Pancreas (tissue), 10 donors: ENCODE measurements around the gene GRK2. TPM values are rescaled to one million over a fixed set of nuclear protein-coding genes. Genes with fewer than 3 reads are reported as not detected.

ENCODE experiments used
- ATAC-seq, 4 donors: fragments of 200-7000 bp; cut with Tn5 transposase; one replicate each; pipeline versions ENCODE4 v1.8.0 to v1.9.1; 2020; ENCODE audit warnings: mild to moderate bottlenecking in 4 of 4, moderate library complexity in 4 of 4
- DNase-seq, 6 donors: peaks; one replicate each; pipeline ENCODE4 v3.0.0-alpha.2; 2020
- FAIRE-seq: peaks from 2 replicates; lab custom pipeline; 2012; peaks lifted over from hg19 to GRCh38; lab: Jason Lieb, UNC
- H3K27ac ChIP-seq, 4 donors: fragments of 200-600 bp; sonication (generic); 1 replicate in 3 of 4; 2 replicates in 1 of 4; pipeline versions ENCODE4 v1.5.0 to v1.8.0; 2020
- H3K27me3 ChIP-seq, 4 donors: fragments of 200-600 bp; one replicate each; pipeline ENCODE4 v1.8.0; 2021
- H3K36me3 ChIP-seq, 3 donors: fragments of 200-600 bp; sonication (generic) in 1 of 3; one replicate each; pipeline versions ENCODE4 v1.5.0 to v1.8.0; 2020 to 2021
- H3K4me1 ChIP-seq, 3 donors: fragments of 200-600 bp; one replicate each; pipeline ENCODE4 v1.8.0; 2021
- H3K4me3 ChIP-seq, 4 donors: fragments of 200-600 bp; sonication (generic) in 2 of 4; one replicate each; pipeline versions ENCODE4 v1.5.0 to v1.8.0; 2020 to 2021
- H3K9me3 ChIP-seq, 4 donors: fragments of 200-600 bp; one replicate each; pipeline ENCODE4 v1.8.0; 2021
- WGBS, 2 donors: extraction: QIAGEN DNeasy Blood & Tissue Kit; methylation state at CpG; one replicate each; pipeline ENCODE4 v1.1.7; 2013; 5-methylcytosine and 5-hydroxymethylcytosine counted together
- intact Hi-C, 3 donors: fragments of 100-400 bp; cut with DNase I; formaldehyde crosslinking; loops; one replicate each; pipeline versions ENCODE4 v1.11.1 to v1.14.2; 2022
- polyA plus RNA-seq, 2 donors: library from polyadenylated mRNA; stranded (reverse); fragments of 200-250 nt; gene quantifications; one replicate each; pipeline ENCODE4 v1.2.3, GENCODE V29; 2013
- total RNA-seq, 6 donors: library from RNA; stranded (reverse); fragmentation: NEBNext Ultra II Directional in 4 of 6; extraction: Animal tissue kit (Norgen Biotek cat#: 25700) in 4 of 6; gene quantifications; one replicate each; pipeline versions ENCODE4 v1.2.1 to v1.2.4, GENCODE V29; 2021 to 2023
- TF ChIP-seq, protein P1 (sequence below), 4 donors: fragments of 200-600 bp; sonication (generic) in 3 of 4; IDR thresholded peaks; one replicate each; pipeline versions ENCODE4 v1.5.0 to v1.8.0; 2021; ENCODE audit warnings: antibody characterized with exemption in 4 of 4
- donor health status: healthy with polysubstance abuse.
- donor health status: DM: no; HTN: no; CAD: no; lungs with moderate emphysema.
- donor health status: DM: no; HTN: no; CAD: no.
- donor health status: control.
- donor health status: control.
- donor health status: Bipolar disorder and iron deficiency.
- donor health status: DM: yes; HTN: yes; CAD: no.
- donor health status: DM: no; HTN: no; CAD: no.
- donor health status: DM: no; HTN: no; CAD: no.
- donor health status: DM: yes; HTN: yes; CAD: no.

The GRK2 gene
- total and polyA plus RNA-seq, 8 donors: 19.1 to 60.6 (median 24.2) TPM

DNA sequence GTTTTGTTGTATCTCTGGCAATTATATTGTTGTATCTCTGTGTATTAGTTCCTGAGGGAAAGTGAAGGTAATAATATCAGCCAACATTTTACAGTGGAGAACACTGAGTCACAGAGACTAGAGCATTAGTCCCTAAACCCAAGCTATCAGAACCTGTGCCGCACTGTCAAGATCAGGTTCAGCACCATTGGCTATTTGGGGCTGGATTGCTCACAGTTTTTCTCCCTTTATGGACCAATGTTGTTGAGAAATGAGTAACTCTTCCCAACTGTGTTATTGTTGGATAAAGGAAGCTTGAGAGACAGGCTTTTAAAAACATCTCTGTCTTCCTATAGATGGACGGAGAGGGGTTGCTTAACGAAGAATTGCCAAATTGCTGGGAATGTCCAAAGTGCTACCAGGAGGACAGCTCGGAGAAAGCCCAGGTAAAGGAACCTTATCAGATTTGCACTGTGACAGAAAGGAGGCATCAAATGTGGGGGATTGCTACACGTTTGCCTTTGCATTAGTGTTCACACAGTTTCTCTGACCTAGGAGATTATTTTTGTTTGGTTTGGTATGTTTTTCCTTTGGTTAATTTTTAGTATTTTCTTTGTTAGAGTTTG lies 18.2 kb upstream of the GRK2 start:
- ATAC-seq (no peak), FAIRE-seq (no peak), DNase-seq (no peak)
- Histone ChIP-seq H3K4me3 (no peak overlapping the region), H3K4me1 (peaks cover 0 to under 1% (median 0%) of the 10 kb centered on the region in 3 donors), H3K9me3 (no peaks in the 10 kb centered on the region), H3K36me3 (peaks cover 3 to 93% (median 48%) of the 10 kb centered on the region in 3 donors), H3K27ac (no peak overlapping the region), H3K27me3 (no peaks in the 10 kb centered on the region)
- TF ChIP-seq, protein P1, sequence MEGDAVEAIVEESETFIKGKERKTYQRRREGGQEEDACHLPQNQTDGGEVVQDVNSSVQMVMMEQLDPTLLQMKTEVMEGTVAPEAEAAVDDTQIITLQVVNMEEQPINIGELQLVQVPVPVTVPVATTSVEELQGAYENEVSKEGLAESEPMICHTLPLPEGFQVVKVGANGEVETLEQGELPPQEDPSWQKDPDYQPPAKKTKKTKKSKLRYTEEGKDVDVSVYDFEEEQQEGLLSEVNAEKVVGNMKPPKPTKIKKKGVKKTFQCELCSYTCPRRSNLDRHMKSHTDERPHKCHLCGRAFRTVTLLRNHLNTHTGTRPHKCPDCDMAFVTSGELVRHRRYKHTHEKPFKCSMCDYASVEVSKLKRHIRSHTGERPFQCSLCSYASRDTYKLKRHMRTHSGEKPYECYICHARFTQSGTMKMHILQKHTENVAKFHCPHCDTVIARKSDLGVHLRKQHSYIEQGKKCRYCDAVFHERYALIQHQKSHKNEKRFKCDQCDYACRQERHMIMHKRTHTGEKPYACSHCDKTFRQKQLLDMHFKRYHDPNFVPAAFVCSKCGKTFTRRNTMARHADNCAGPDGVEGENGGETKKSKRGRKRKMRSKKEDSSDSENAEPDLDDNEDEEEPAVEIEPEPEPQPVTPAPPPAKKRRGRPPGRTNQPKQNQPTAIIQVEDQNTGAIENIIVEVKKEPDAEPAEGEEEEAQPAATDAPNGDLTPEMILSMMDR (IDR thresholded peaks at IDR 0.05): no peak
- WGBS, 2 donors: 87% methylated on average over 5 of the region's 5 CpGs
- intact Hi-C loops: no loop called here

DNA sequence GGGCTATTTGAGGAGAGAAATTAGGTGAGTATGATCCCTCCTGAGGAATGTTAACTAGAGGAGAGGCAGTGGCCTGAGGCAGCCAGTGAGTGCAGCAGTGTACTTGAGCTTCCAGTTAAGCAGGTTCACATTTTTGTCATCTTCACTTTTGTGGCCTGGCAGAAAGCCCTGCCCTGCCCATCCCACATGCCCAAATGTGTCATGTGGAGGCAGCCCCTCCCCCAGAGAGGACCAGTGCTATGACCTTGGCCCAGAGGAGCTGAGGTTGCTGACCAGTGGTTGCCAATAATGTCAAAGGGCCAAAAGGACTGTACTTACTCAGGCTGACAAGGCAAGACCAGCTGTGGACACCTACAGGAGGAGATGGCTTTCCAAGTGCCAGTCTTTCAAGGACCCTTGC lies 17.6 kb upstream of the GRK2 start:
- Histone ChIP-seq H3K9me3 (no peaks in the 10 kb centered on the region), H3K4me3 (no peak overlapping the region), H3K27ac (no peak overlapping the region), H3K36me3 (peaks cover 3 to 93% (median 48%) of the 10 kb centered on the region in 3 donors), H3K4me1 (no peaks in the 10 kb centered on the region), H3K27me3 (no peaks in the 10 kb centered on the region)
- intact Hi-C loops: no loop called here
- TF ChIP-seq, protein P1 (IDR thresholded peaks at IDR 0.05): no peak
- FAIRE-seq (no peak), DNase-seq (no peak), ATAC-seq (peak in 3 of 4 donors; percentile 21 to 30 (median 26))

GRCh38 chr11:67250059-67251043 lies 15.9 kb upstream of the GRK2 start:
- H3K27ac ChIP-seq: no peak overlapping the region
- 93 to 94% methylated on average over 37 of the region's 37 CpGs for WGBS, 2 donors
- no peaks in the 10 kb centered on the region for H3K9me3 ChIP-seq
- no peak overlapping the region for H3K4me3 ChIP-seq
- no peak for ATAC-seq
- no peak for DNase-seq
- TF ChIP-seq, protein P1 (IDR thresholded peaks at IDR 0.05): no peak
- intact Hi-C loops: loop anchor here in 1 of 3 donors (10.0 kb wide), 1 partner anchor 134 kb away; no protein-coding TSS in a partner anchor
- H3K36me3 ChIP-seq: peaks cover 9 to 93% (median 60%) of the 10 kb centered on the region in 3 donors
- H3K27me3 ChIP-seq: no peaks in the 10 kb centered on the region
- no peak for FAIRE-seq
- H3K4me1 ChIP-seq: no peaks in the 10 kb centered on the region

- FAIRE-seq (no peak), DNase-seq (no peak), ATAC-seq (no peak)
- peaks cover 6 to 86% (median 58%) of the 10 kb centered on the region in 3 donors for H3K36me3 ChIP-seq
- WGBS, 2 donors: 93 to 97% methylated on average over 1 of the region's 1 CpG
- H3K9me3 ChIP-seq: no peaks in the 10 kb centered on the region
- H3K4me1 ChIP-seq: no peaks in the 10 kb centered on the region
- intact Hi-C loops: loop anchor here in 1 of 3 donors (10.0 kb wide), 1 partner anchor 133 kb away; no protein-coding TSS in a partner anchor
- no peak overlapping the region for H3K4me3 ChIP-seq
- H3K27me3 ChIP-seq: no peaks in the 10 kb centered on the region
- TF ChIP-seq, protein P1 (IDR thresholded peaks at IDR 0.05): no peak
- no peak overlapping the region for H3K27ac ChIP-seq
Measured at GRCh38 chr11:67251841-67252240, 14.4 kb upstream of the GRK2 start.
